PC-9 (cell line): ENCODE measurements around the gene ACSS2. TPM values are rescaled to one million over a fixed set of nuclear protein-coding genes. Genes with fewer than 3 reads are reported as not detected.

Source experiments
- BruUV-seq: library from RNA; stranded (reverse); fragments of 400-500 nt; replicated peaks from 2 replicates; lab custom pipeline; 2021; lab: Mats Ljungman, UMichigan
- CTCF ChIA-PET: fragments of 300-600 bp; sonication (Branson Sonifier 250); formaldehyde crosslinking; loops from one replicate; lab custom pipeline; 2022; ENCODE audit warnings: antibody characterized with exemption; lab: Charles Lee
- POLR2A ChIA-PET: fragments of 300-600 bp; sonication (Branson Sonifier 250); formaldehyde crosslinking; loops from one replicate; lab custom pipeline; 2022; ENCODE audit warnings: antibody characterized with exemption; ENCODE audit not compliant: unreplicated experiment; lab: Charles Lee
- DNase-seq, 2 experiments: peaks; one replicate each; pipeline versions ENCODE4 v3.0.0 to v3.0.0-alpha.2; 2015 to 2022; ENCODE audit warnings: mixed read lengths in 1 of 2
- H2AFZ ChIP-seq: fragments of 200-600 bp; sonication (generic); 2 replicates; pipeline ENCODE4 v1.8.1; 2017; ENCODE audit warnings: antibody characterized with exemption
- H3F3A ChIP-seq: fragments of 200-600 bp; sonication (generic); 2 replicates; pipeline ENCODE4 v1.8.1; 2017; ENCODE audit warnings: antibody characterized with exemption, mild to moderate bottlenecking, low read depth; ENCODE audit not compliant: insufficient read depth
- H3K27ac ChIP-seq: fragments of 200-600 bp; sonication (generic); 2 replicates; pipeline ENCODE4 v1.6.1; 2016; ENCODE audit warnings: mixed run types
- H3K27me3 ChIP-seq: fragments of 200-600 bp; sonication (generic); 2 replicates; pipeline ENCODE4 v1.6.1; 2016; ENCODE audit warnings: low read depth, mixed run types; ENCODE audit not compliant: insufficient read depth
- H3K36me3 ChIP-seq: fragments of 200-600 bp; sonication (generic); 2 replicates; pipeline ENCODE4 v1.6.1; 2016; ENCODE audit warnings: low read depth, mixed run types
- H3K4me1 ChIP-seq: fragments of 200-600 bp; sonication (generic); replicated peaks from 2 replicates; pipeline ENCODE4 v1.6.1; 2016; ENCODE audit warnings: mixed run types; ENCODE audit not compliant: insufficient read depth
- H3K4me2 ChIP-seq: fragments of 200-600 bp; sonication (generic); 2 replicates; pipeline ENCODE4 v1.6.1; 2017; ENCODE audit warnings: mixed run types
- H3K4me3 ChIP-seq: fragments of 200-600 bp; sonication (generic); 2 replicates; pipeline ENCODE4 v1.6.1; 2016; ENCODE audit warnings: mixed run types
- H3K79me2 ChIP-seq: fragments of 200-600 bp; sonication (generic); 2 replicates; pipeline ENCODE4 v1.6.1; 2017; ENCODE audit warnings: low read depth, mixed run types
- H3K9me2 ChIP-seq: fragments of 200-600 bp; sonication (generic); 2 replicates; pipeline ENCODE4 v1.8.1; 2017; ENCODE audit warnings: mild to moderate bottlenecking; ENCODE audit not compliant: insufficient read depth
- H3K9me3 ChIP-seq: fragments of 200-600 bp; sonication (generic); 2 replicates; pipeline ENCODE4 v1.8.1; 2016; ENCODE audit warnings: low read depth; ENCODE audit not compliant: insufficient read depth
- H4K20me1 ChIP-seq: fragments of 200-600 bp; sonication (generic); 2 replicates; pipeline ENCODE4 v1.8.1; 2017; ENCODE audit not compliant: insufficient read depth
- EZH2 ChIP-seq: fragments of 200-600 bp; sonication (generic); IDR thresholded peaks from 2 replicates; pipeline ENCODE4 v1.8.0; 2017; ENCODE audit warnings: antibody characterized with exemption, low read depth
- intact Hi-C: fragments of 100-400 bp; cut with micrococcal nuclease; formaldehyde crosslinking; loops from one replicate; pipeline ENCODE4 v1.10.0; 2022; ENCODE audit not compliant: unreplicated experiment
- total RNA-seq: library from RNA; stranded (reverse); gene quantifications from 2 replicates; pipeline ENCODE4 v1.2.3, GENCODE V29; 2021
- TF ChIP-seq, protein P1 (sequence below): fragments of 200-600 bp; sonication (generic); conservative IDR thresholded peaks from 2 replicates; pipeline ENCODE4 v1.6.1; 2017; ENCODE audit warnings: mixed run types, antibody characterized with exemption, mild to moderate bottlenecking, moderate library complexity

The ACSS2 gene
- total RNA-seq, 1 experiment from 2014 or later = 108 TPM

DNA sequence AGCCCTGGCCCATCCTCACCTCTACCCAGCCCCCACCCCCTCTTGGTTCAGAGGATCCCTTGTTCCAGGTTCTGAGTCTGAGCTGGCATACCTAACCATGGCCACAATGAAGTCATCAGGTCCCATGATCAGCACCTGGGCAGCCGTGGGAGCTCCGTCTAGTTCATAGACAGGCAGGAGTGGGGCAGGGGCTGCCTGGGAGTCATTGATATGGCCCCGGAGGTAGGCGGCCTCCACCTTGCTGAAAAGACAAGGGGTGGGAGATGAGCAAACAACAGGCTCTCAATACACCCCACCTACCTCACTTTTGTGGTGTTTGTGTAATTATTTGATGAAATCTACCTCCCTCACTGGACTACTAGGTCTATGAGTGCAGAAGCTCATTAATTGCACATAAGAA, 24.1 kb upstream of the ACSS2 start:
- no TSS peak for BruUV-seq
- ChIA-PET CTCF (interaction anchor here (0.6 kb wide), 1 partner anchor 239 kb away, joined by 3 read pairs; no protein-coding TSS in a partner anchor), POLR2A (interaction anchor here (0.6 kb wide), 1 partner anchor 294 kb away, joined by 6 read pairs; no protein-coding TSS in a partner anchor)
- Histone ChIP-seq H3K79me2 (no peaks in the 10 kb centered on the region), H3K4me3 (no peak overlapping the region), H3K9me2 (no peaks in the 10 kb centered on the region), H3K4me1 (no peaks in the 10 kb centered on the region), H2AFZ (no peak overlapping the region), H3K4me2 (no peak overlapping the region), H3K27me3 (no peaks in the 10 kb centered on the region), H3K27ac (no peak overlapping the region), H3K36me3 (no peaks in the 10 kb centered on the region), H3K9me3 (no peaks in the 10 kb centered on the region), H3F3A (no peaks in the 10 kb centered on the region), H4K20me1 (no peaks in the 10 kb centered on the region)
- no peak for DNase-seq
- intact Hi-C loops = no loop called here
- no peak for TF ChIP-seq EZH2
- TF ChIP-seq, protein P1, sequence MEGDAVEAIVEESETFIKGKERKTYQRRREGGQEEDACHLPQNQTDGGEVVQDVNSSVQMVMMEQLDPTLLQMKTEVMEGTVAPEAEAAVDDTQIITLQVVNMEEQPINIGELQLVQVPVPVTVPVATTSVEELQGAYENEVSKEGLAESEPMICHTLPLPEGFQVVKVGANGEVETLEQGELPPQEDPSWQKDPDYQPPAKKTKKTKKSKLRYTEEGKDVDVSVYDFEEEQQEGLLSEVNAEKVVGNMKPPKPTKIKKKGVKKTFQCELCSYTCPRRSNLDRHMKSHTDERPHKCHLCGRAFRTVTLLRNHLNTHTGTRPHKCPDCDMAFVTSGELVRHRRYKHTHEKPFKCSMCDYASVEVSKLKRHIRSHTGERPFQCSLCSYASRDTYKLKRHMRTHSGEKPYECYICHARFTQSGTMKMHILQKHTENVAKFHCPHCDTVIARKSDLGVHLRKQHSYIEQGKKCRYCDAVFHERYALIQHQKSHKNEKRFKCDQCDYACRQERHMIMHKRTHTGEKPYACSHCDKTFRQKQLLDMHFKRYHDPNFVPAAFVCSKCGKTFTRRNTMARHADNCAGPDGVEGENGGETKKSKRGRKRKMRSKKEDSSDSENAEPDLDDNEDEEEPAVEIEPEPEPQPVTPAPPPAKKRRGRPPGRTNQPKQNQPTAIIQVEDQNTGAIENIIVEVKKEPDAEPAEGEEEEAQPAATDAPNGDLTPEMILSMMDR = no peak

DNA sequence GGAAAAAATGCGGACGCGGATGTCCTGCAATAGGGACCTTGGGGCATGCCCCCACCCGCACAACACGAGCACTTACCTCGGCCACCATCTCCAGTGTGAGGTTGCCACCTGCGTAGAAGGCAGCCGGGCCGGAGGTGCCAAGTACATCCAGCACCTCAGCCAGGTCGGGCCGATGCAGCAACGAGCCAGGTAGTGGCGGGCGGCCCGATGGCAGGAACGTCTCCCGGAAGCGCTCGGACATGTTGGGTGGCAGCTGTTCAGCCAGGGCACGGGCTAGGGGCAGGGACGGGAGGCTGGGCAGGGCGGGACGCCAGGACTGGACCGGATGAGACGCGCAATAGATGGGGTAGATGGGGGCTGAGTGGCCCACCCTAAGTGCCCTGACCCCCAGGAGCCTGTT, 17.0 kb upstream of the ACSS2 start:
- ChIA-PET CTCF (no interaction called here), POLR2A (no interaction called here)
- H2AFZ ChIP-seq = no peak overlapping the region
- peaks cover 21% of the 10 kb centered on the region for H3K4me1 ChIP-seq
- no peak overlapping the region for H3K4me3 ChIP-seq
- no peak overlapping the region for H3K4me2 ChIP-seq
- intact Hi-C loops = no loop called here
- no peaks in the 10 kb centered on the region for H3K9me2 ChIP-seq
- H3K27ac ChIP-seq = no peak overlapping the region
- H3K27me3 ChIP-seq = no peaks in the 10 kb centered on the region
- DNase-seq = no peak
- TF ChIP-seq EZH2 = no peak
- TF ChIP-seq, protein P1 = no peak
- H3K9me3 ChIP-seq = no peaks in the 10 kb centered on the region
- H4K20me1 ChIP-seq = no peaks in the 10 kb centered on the region
- no peaks in the 10 kb centered on the region for H3K36me3 ChIP-seq
- H3K79me2 ChIP-seq = no peaks in the 10 kb centered on the region
- no TSS peak for BruUV-seq
- H3F3A ChIP-seq = no peaks in the 10 kb centered on the region

DNA sequence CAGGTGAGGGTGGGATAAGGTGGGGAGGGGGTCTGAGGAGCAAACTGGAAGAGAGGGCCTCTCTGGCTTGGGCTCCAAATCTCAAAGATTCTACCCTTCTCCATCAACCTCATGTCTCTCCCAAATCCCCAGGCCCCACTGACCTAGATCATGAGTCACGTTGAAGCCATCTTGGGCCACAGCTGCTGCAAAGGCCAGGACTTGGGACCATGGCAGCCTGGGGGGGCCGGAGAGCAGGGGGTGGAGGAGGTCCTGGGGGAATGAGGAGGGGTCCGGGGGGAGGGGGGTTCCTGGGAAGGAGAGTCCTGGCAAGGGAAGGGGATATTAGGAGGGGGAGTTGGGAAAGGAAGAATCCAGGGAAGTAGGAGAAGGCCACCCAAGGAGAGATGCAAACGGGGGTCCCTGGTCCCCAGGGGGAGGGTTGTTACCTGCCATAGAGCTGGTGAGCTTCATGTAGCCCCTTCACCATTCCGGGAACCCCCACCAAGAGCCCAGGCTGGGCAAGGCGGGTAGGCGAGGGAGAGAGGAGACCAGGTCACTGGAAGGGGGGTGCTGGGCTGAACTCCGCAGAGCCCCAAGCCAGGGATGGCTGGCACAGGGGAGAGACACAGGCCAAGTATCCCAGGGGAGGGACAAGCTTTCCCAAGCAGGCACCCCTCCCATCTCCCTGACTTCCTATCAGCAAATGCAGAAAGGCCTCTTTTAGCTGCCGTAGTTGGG, 16.4 kb upstream of the ACSS2 start:
- DNase-seq = no peak
- ChIA-PET CTCF (no interaction called here), POLR2A (interaction anchor here (0.6 kb wide), 1 partner anchor 13 kb away, joined by 5 read pairs; no protein-coding TSS in a partner anchor)
- Histone ChIP-seq H3K9me2 (no peaks in the 10 kb centered on the region), H2AFZ (no peak overlapping the region), H4K20me1 (no peaks in the 10 kb centered on the region), H3K9me3 (no peaks in the 10 kb centered on the region), H3K27ac (no peak overlapping the region), H3K27me3 (no peaks in the 10 kb centered on the region), H3K79me2 (no peaks in the 10 kb centered on the region), H3F3A (no peaks in the 10 kb centered on the region), H3K36me3 (no peaks in the 10 kb centered on the region), H3K4me3 (no peak overlapping the region), H3K4me1 (peaks cover 21% of the 10 kb centered on the region), H3K4me2 (no peak overlapping the region)
- intact Hi-C loops = no loop called here
- TF ChIP-seq, protein P1 = no peak
- no peak for TF ChIP-seq EZH2
- BruUV-seq = no TSS peak
